ENCODE data around the gene SOAT1.
A peak's percentile ranks its signal among the peaks of the same experiment; 100 is the strongest.
"Not testable (repeated sequence)": the region's sequence is repeated elsewhere in the genome, so short reads cannot be mapped to it uniquely, and the experiment has no call there.

SOAT1 gene

GRCh38 chr1:179293340-179294327 lies at the start of gene SOAT1:
Gene SOAT1, plus strand, starts transcription at chr1:179293797. Its CDS starts 8,888 bp downstream, at chr1:179302685.
- peak; percentile 94 for DNase-seq

- not testable (repeated sequence) for DNase-seq
Measured at GRCh38 chr1:179245426-179245825, 48.2 kb upstream of the SOAT1 start.

DNA sequence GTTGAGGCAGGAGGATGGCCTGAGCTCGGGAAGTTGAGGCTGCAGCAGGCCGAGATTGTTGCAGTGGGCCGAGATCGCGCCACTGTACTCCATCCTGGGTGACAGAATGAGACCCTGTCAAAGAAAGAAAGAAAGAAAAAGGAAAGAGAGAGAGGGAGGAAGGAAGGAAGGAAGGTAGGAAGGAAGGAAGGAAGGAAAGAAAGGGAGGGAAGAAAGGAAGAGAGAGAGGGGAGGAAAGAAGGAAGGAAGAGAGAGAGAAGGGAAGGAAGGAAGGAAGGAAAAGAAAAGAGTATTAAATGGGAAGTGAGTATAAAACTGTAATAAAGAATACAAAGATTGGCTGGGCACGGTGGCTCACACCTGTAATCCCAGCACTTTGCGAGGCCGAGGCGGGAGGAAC lies 45.7 kb upstream of the SOAT1 start:
- no peak for DNase-seq

GRCh38 chr1:179251675-179252074 lies 41.9 kb upstream of the SOAT1 start:
- DNase-seq, result peak in 1 of 2 donors; percentile 38

- DNase-seq, result no peak
Measured at GRCh38 chr1:179252606-179253005, 41.0 kb upstream of the SOAT1 start.

DNA sequence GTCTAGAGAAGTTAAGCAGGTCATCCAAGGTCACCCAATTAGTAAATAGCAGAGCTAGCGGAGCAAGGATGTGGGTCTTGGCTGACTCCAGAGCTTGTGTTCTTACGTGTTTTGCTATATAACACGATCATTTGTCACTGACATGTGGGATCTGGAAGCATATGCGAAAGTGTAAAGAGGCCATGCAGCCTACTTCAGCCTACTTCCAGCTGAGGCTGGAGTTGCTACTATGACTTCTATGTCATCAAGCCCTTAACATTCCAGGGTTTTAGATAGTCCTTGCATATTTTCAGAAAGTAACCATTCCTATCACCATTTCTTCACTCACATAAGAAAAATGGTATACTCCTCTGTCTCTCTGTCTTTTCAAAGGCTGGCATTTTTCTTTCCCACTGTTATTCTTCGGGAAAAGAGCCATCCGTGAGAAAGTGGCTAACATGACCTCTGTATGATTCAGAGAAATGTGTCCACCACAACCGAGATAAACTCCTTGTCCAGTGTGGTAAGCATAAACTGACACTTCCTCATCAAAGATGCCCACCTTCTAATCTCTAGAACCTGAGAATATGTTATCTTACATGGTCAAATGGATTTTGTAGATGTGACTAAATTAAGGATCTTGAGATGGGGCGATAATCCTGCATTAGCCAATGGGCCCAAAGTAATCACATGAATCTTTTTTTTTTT lies 40.2 kb upstream of the SOAT1 start:
- no peak for DNase-seq

DNA sequence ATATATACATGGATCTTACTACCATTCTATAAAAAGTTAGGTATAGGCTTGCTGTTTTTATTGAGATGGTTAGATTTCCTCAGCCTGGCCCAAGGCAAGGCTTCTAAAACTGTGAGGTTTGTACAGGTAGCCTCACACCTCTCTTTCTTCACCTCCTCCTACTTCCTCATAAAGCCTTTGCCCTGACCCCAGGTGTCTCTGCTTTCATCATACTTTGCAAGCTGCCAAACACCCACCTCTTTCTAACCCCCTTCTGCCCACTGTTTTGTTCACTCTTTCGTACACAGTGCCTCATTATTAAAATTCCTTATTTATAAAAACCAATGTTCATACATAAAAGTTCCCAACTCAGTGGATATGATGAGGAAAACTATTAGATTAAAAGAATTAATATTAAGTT lies 31.4 kb upstream of the SOAT1 start:
- DNase-seq, result no peak

GRCh38 chr1:179263121-179263520 lies 30.5 kb upstream of the SOAT1 start:
- DNase-seq, result no peak

DNA sequence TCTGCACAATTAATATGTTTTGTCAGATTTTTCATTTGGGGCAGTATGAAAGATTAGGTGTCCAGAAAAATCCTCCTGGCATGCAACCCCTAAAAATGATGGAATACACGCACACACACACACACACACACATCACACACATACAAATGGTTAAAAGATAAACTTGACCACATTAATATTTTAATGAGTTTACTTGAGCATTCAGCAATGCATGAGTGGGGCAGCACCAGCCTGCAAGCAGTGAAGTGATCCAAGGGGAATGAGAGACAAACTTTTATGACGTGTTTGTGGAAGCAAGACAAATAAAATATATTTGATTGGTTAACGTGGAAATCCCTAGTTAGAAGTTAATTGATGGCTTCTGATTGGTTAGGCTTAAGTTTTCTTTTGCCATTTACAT lies 29.1 kb upstream of the SOAT1 start:
- DNase-seq, result no peak

- DNase-seq, result no peak
Measured at GRCh38 chr1:179269071-179269470, 24.5 kb upstream of the SOAT1 start.

GRCh38 chr1:179274424-179274823 lies 19.2 kb upstream of the SOAT1 start:
- DNase-seq, result not testable (repeated sequence)

DNA sequence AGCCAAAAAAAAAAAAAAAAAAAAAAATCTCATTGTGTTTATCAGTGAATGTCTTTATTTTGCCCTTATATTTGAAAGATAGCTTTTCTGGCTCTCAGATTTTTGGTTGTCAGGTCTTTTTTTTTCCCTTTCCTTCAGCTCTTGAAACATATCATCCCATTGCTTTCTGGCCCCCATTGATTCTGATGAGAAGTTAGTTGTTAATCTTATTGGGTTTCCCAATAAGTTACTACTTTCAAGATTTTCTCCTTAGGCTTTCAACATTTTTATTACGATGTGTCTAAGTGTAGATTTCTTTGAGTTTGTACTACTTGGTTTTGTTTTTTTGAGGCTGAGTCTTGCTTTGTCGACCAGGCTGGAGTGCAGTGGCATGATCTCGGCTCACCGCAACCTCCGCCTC lies 14.7 kb upstream of the SOAT1 start:
- no peak for DNase-seq

DNA sequence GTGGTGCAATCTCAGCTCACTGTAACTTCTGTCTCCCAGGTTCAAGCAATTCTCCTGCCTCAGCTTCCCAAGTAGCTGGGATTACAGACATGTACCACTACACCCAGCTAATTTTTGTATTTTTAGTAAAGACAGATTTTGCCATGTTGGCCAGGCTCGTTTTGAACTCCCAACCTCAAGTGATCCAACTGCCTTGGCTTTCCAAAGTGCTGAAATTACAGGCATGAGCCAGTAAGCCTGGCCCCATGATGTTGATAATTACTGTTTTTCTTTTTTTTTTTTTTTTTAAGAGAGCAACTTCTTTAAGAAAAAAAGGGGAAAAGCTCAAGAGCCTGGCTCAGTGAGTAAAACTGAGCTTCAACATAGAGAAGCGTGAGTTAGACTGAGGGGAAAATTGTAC lies 9.6 kb upstream of the SOAT1 start:
- no peak for DNase-seq

DNA sequence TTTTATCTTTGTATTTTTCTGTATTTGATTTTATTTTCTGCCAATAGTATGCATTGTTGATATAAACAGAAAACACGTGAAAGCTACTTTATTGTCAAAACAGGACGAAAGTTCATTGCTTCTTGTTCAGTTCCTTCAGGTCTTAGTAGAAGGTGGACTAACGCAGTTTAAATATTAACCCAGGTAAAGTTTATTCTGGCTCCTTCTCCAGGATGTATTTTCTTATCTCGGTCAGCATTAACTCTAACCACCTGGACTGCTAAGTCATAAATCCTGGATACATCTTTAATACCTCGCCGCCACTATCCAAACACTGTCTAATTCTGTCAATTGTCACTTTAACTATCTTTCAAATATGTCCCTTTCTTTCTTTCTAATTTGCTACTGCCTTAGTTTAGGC lies 5.7 kb upstream of the SOAT1 start:
- no peak for DNase-seq

DNA sequence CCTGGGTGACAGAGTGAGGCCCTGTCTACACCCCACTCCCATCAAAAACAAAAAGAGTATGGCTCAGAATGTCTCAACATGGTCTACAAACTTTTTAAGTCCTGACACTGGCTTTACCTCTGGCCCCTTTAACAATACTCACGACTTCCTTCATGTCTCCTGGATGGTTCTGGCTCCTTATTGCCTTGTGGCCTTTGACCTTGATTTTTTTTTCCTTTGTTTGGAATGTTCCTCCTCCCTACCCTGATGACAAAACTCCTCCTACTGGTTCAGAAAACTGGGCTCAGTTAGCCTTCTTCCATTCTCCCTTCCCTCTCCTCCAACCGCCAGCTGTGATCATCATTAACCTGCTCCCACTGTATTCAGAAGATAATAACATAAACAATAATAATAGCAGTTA lies 4.6 kb upstream of the SOAT1 start:
- no peak for DNase-seq

- peak in 1 of 2 donors; percentile 37 for DNase-seq
Measured at GRCh38 chr1:179295164-179295755, 1.7 kb downstream of the SOAT1 start.

GRCh38 chr1:179296356-179297104 lies 2.9 kb downstream of the SOAT1 start:
- no peak for DNase-seq

DNA sequence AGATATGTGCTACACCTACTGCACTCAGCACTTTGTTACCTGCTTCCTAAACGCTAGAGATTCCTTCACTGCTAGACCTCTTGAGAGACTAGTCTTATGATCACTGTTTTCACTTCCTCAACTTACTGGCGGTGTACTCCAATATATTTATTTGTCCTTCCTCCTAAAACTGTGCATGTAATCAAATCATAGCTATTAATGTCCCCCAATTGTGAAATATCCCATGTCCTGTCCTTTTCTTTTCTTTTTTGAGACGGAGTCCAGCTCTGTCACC lies 3.4 kb downstream of the SOAT1 start:
- DNase-seq, result no peak

DNA sequence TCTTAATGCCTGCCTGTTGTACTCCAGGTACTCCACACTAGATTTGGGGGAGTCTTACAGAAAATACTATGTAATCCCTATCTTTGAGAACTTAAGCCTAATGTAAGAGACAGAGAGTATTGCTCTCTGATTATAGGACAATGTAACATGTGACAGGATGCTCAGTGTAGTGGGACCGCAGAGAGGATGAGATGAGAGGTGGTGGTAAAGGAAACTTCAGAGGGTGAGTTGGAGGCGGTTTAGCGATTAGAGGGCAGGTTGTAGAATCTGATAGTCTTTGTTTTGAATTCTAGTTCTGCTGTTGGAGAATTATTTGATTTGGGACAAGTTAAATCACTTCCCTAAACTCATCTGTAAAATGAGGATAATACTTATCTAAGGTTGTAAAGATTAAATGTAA lies 5.4 kb downstream of the SOAT1 start:
- DNase-seq, result peak; percentile 42 to 67

GRCh38 chr1:179300112-179300511 lies 6.5 kb downstream of the SOAT1 start:
- peak in 1 of 2 donors; percentile 24 for DNase-seq

- DNase-seq, result no peak
Measured at GRCh38 chr1:179302070-179302469, 8.5 kb downstream of the SOAT1 start.

GRCh38 chr1:179303200-179303785 lies 9.7 kb downstream of the SOAT1 start:
- DNase-seq, result no peak

- no peak for DNase-seq
Measured at GRCh38 chr1:179305450-179305849, 11.9 kb downstream of the SOAT1 start.
